D721Med (cell line): ENCODE measurements around the gene COPS9.

Experiments used
- DNase-seq: peaks from one replicate; pipeline ENCODE4 v3.0.0; 2011; ENCODE audit warnings: low spot score; ENCODE audit not compliant: insufficient read length
- FAIRE-seq: peaks from 2 replicates; lab custom pipeline; 2011; peaks lifted over from hg19 to GRCh38; lab: Jason Lieb, UNC
- CTCF ChIP-seq: IDR thresholded peaks from 2 replicates; pipeline ENCODE4 v1.5.1; 2012; ENCODE audit warnings: mild to moderate bottlenecking, control low read depth; ENCODE audit not compliant: insufficient read depth; ENCODE audit errors: missing control alignments

Gene COPS9

GRCh38 chr2:240143276-240143675, 7.2 kb upstream of the COPS9 start:
- TF ChIP-seq CTCF: no peak
- DNase-seq (no peak), FAIRE-seq (no peak)

GRCh38 chr2:240142859-240143258, 6.8 kb upstream of the COPS9 start:
- no peak for DNase-seq
- no peak for TF ChIP-seq CTCF
- FAIRE-seq: no peak

GRCh38 chr2:240142256-240142775, 6.2 kb upstream of the COPS9 start:
- FAIRE-seq: no peak
- DNase-seq: no peak
- no peak for TF ChIP-seq CTCF

- FAIRE-seq (no peak), DNase-seq (no peak)
- TF ChIP-seq CTCF: no peak
Observed at GRCh38 chr2:240141736-240142135, 5.6 kb upstream of the COPS9 start.

GRCh38 chr2:240140920-240141319, 4.8 kb upstream of the COPS9 start:
- FAIRE-seq: no peak

GRCh38 chr2:240140511-240140910, 4.4 kb upstream of the COPS9 start, which contains the start of gene OTOS:
Gene OTOS, minus strand, starts transcription at chr2:240140658. Its CDS starts 332 bp downstream, at chr2:240140326.
- TF ChIP-seq CTCF: no peak
- DNase-seq (no peak), FAIRE-seq (no peak)

More at GRCh38 chr2:240140920-240141319, 4.8 kb upstream of the COPS9 start:
- no peak for DNase-seq
- TF ChIP-seq CTCF: no peak

GRCh38 chr2:240139666-240140393, 3.7 kb upstream of the COPS9 start:
- DNase-seq (no peak), FAIRE-seq (no peak)

More at GRCh38 chr2:240139666-240140393, 3.7 kb upstream of the COPS9 start:
- TF ChIP-seq CTCF: no peak
